Smooth muscle cell (in vitro differentiated cells): ENCODE measurements around the gene EEFSEC. TPM values are rescaled to one million over a fixed set of nuclear protein-coding genes. Genes with fewer than 3 reads are reported as not detected.

Source experiments
- DNase-seq: peaks from one replicate; lab custom pipeline; 2025; ENCODE audit not compliant: unreplicated experiment; lab: John Stamatoyannopoulos, UW
- H2AFZ ChIP-seq: fragments of 200-600 bp; sonication (generic); 2 replicates; pipeline ENCODE4 v1.6.0; 2016; ENCODE audit warnings: antibody characterized with exemption, low read depth, mild to moderate bottlenecking
- H3F3A ChIP-seq: fragments of 200-600 bp; sonication (generic); 2 replicates; pipeline ENCODE4 v1.6.0; 2017; ENCODE audit warnings: antibody characterized with exemption, low read depth
- H3K27ac ChIP-seq: fragments of 200-600 bp; sonication (generic); 2 replicates; pipeline ENCODE4 v1.5.1; 2016; ENCODE audit warnings: low read depth, mild to moderate bottlenecking
- H3K27me3 ChIP-seq: fragments of 200-600 bp; sonication (generic); 2 replicates; pipeline ENCODE4 v1.6.1; 2016; ENCODE audit warnings: low read depth, mild to moderate bottlenecking
- H3K36me3 ChIP-seq: fragments of 200-600 bp; sonication (generic); 2 replicates; pipeline ENCODE4 v1.5.1; 2016; ENCODE audit warnings: low read depth
- H3K4me1 ChIP-seq: fragments of 200-600 bp; sonication (generic); 2 replicates; pipeline ENCODE4 v1.5.1; 2016; ENCODE audit warnings: low read depth
- H3K4me2 ChIP-seq: fragments of 200-600 bp; sonication (generic); 2 replicates; pipeline ENCODE4 v1.6.0; 2016; ENCODE audit warnings: mild to moderate bottlenecking
- H3K4me3 ChIP-seq: fragments of 200-600 bp; sonication (generic); 2 replicates; pipeline ENCODE4 v1.5.1; 2016; ENCODE audit warnings: mild to moderate bottlenecking
- H3K79me2 ChIP-seq: fragments of 200-600 bp; sonication (generic); 2 replicates; pipeline ENCODE4 v1.6.0; 2016; ENCODE audit warnings: low read depth, mild to moderate bottlenecking
- H3K9ac ChIP-seq: fragments of 200-600 bp; sonication (generic); 2 replicates; pipeline ENCODE4 v1.6.0; 2016; ENCODE audit warnings: low read depth
- H3K9me3 ChIP-seq: fragments of 200-600 bp; sonication (generic); replicated peaks from 2 replicates; pipeline ENCODE4 v1.5.1; 2016; ENCODE audit warnings: low read depth
- H4K20me1 ChIP-seq: fragments of 200-600 bp; sonication (generic); 2 replicates; pipeline ENCODE4 v1.6.0; 2016; ENCODE audit warnings: low read depth
- CTCF ChIP-seq: fragments of 200-600 bp; sonication (generic); IDR thresholded peaks from 2 replicates; pipeline ENCODE4 v1.5.1; 2017; ENCODE audit warnings: borderline replicate concordance, mild to moderate bottlenecking, antibody characterized with exemption; ENCODE audit not compliant: insufficient read depth, poor library complexity, severe bottlenecking
- WGBS: methylation state at CpG from one replicate; pipeline ENCODE4 v1.1.7; 2016; ENCODE audit warnings: low lambda C conversion rate; 5-methylcytosine and 5-hydroxymethylcytosine counted together
- polyA plus RNA-seq: library from polyadenylated mRNA; unstranded; fragments of >200 nt; fragmentation: Nextera tagmentation; extraction: Ambion mirVana; gene quantifications from 2 replicates; pipeline ENCODE4 v1.2.1, GENCODE V29; 2016
- total RNA-seq: library from RNA; depleted of rRNA; stranded (reverse); fragments of >200 nt; gene quantifications from 2 replicates; pipeline ENCODE4 v1.2.3, GENCODE V29; 2014

EEFSEC gene
- total and polyA plus RNA-seq, 2 experiments from 2014 or later = 12.4 to 17.1 TPM

GRCh38 chr3:128364808-128365360 is 211.6 kb downstream of the EEFSEC start:
- Histone ChIP-seq H3K4me2 (no peak overlapping the region), H3K79me2 (no peaks in the 10 kb centered on the region), H3K4me3 (no peak overlapping the region), H3K9me3 (no peaks in the 10 kb centered on the region), H3F3A (no peaks in the 10 kb centered on the region), H4K20me1 (no peaks in the 10 kb centered on the region), H3K4me1 (peaks cover 7% of the 10 kb centered on the region), H3K27ac (no peak overlapping the region), H3K9ac (no peak overlapping the region), H2AFZ (no peak overlapping the region), H3K36me3 (no peaks in the 10 kb centered on the region), H3K27me3 (no peaks in the 10 kb centered on the region)
- DNase-seq = no peak
- 95% methylated on average over 7 of the region's 7 CpGs for WGBS
- TF ChIP-seq CTCF = no peak

- no peaks in the 10 kb centered on the region for H3K9me3 ChIP-seq
- no peak overlapping the region for H3K4me3 ChIP-seq
- no peaks in the 10 kb centered on the region for H3K79me2 ChIP-seq
- no peak overlapping the region for H2AFZ ChIP-seq
- no peaks in the 10 kb centered on the region for H3K27me3 ChIP-seq
- H3K27ac ChIP-seq = no peak overlapping the region
- DNase-seq = no peak
- no peaks in the 10 kb centered on the region for H3F3A ChIP-seq
- H4K20me1 ChIP-seq = no peaks in the 10 kb centered on the region
- H3K36me3 ChIP-seq = no peaks in the 10 kb centered on the region
- no peak for TF ChIP-seq CTCF
- no peaks in the 10 kb centered on the region for H3K4me1 ChIP-seq
- no peak overlapping the region for H3K4me2 ChIP-seq
- H3K9ac ChIP-seq = no peak overlapping the region
- 87% methylated on average over 2 of the region's 2 CpGs for WGBS
These were observed 212.9 kb downstream of the EEFSEC start for GRCh38 chr3:128366136-128366535.

- WGBS = 91% methylated on average over 5 of the region's 5 CpGs
- TF ChIP-seq CTCF = no peak
- Histone ChIP-seq H3K4me2 (no peak overlapping the region), H3K4me3 (no peak overlapping the region), H3K9me3 (no peaks in the 10 kb centered on the region), H3K79me2 (no peaks in the 10 kb centered on the region), H3K9ac (no peak overlapping the region), H3K27me3 (no peaks in the 10 kb centered on the region), H3F3A (no peaks in the 10 kb centered on the region), H3K27ac (no peak overlapping the region), H2AFZ (no peak overlapping the region), H3K4me1 (no peaks in the 10 kb centered on the region), H3K36me3 (no peaks in the 10 kb centered on the region), H4K20me1 (no peaks in the 10 kb centered on the region)
- DNase-seq = no peak
These were observed 213.4 kb downstream of the EEFSEC start for GRCh38 chr3:128366652-128367051.

- no peaks in the 10 kb centered on the region for H4K20me1 ChIP-seq
- 86% methylated on average over 5 of the region's 5 CpGs for WGBS
These were observed 213.9 kb downstream of the EEFSEC start for GRCh38 chr3:128367221-128367620.

More at GRCh38 chr3:128367221-128367620, 213.9 kb downstream of the EEFSEC start:
- Histone ChIP-seq H3K27me3 (no peaks in the 10 kb centered on the region), H3K9ac (no peak overlapping the region), H3K79me2 (no peaks in the 10 kb centered on the region), H3K4me3 (no peak overlapping the region), H3K9me3 (no peaks in the 10 kb centered on the region), H3K4me2 (no peak overlapping the region), H3K27ac (no peak overlapping the region), H3F3A (no peaks in the 10 kb centered on the region), H2AFZ (no peak overlapping the region), H3K36me3 (no peaks in the 10 kb centered on the region), H3K4me1 (no peaks in the 10 kb centered on the region)
- DNase-seq = no peak
- no peak for TF ChIP-seq CTCF
